Erythroblast (primary cell): ENCODE data around the gene ADH5.

Experiments used
- GATA1 ChIP-seq: IDR thresholded peaks from 2 replicates; pipeline ENCODE4 v1.6.1; 2011; ENCODE audit warnings: low read depth, mild to moderate bottlenecking, control low read depth, low read length, moderate library complexity
- POLR2A ChIP-seq: IDR thresholded peaks from 2 replicates; pipeline ENCODE4 v1.6.1; 2011; ENCODE audit warnings: mild to moderate bottlenecking, low read length

GRCh38 chr4:99088023-99088449 lies 552 bp downstream of the ADH5 start:
- no peak for TF ChIP-seq POLR2A
- TF ChIP-seq GATA1, result no peak
